Measurements from ENCODE around the gene DNAH14.

GRCh38 chr1:224906340-224906739 lies 23.1 kb upstream of the DNAH14 start:
- no peak for TF ChIP-seq SMC3 (IDR thresholded peaks at IDR 0.05; ENCODE audit: low read depth, low read length)
- no peak for TF ChIP-seq POLR2A (IDR thresholded peaks at IDR 0.05; ENCODE audit: low read depth, low read length)
- no peak for TF ChIP-seq CTCF (conservative IDR thresholded peaks at IDR 0.05; ENCODE audit: low read depth, low read length)

Measured in IMR-90 (cell line).